Skin of body (tissue), 2 donors: ENCODE measurements around the gene OR5AN1. TPM values are rescaled to one million over a fixed set of nuclear protein-coding genes. Genes with fewer than 3 reads are reported as not detected.
A peak's percentile ranks its signal among the peaks of the same experiment; 100 is the strongest.
"Not testable (repeated sequence)": the region's sequence is repeated elsewhere in the genome, so short reads cannot be mapped to it uniquely, and the experiment has no call there.

Experiments used
- DNase-seq: peaks from one replicate; lab custom pipeline; 2025; lab: John Stamatoyannopoulos, UW
- total RNA-seq: library from RNA; depleted of rRNA; stranded (reverse); fragments of >200 nt; gene quantifications from one replicate; pipeline ENCODE4 v1.2.3, GENCODE V29; 2014

Gene OR5AN1
- under 0.01 TPM for total RNA-seq

- DNase-seq, result no peak
These were observed at the start of gene OR5AN1 for GRCh38 chr11:59358595-59358994. Gene OR5AN1 (plus strand): TSS chr11:59358895. CDS start chr11:59364459, 5,564 bp downstream.

DNA sequence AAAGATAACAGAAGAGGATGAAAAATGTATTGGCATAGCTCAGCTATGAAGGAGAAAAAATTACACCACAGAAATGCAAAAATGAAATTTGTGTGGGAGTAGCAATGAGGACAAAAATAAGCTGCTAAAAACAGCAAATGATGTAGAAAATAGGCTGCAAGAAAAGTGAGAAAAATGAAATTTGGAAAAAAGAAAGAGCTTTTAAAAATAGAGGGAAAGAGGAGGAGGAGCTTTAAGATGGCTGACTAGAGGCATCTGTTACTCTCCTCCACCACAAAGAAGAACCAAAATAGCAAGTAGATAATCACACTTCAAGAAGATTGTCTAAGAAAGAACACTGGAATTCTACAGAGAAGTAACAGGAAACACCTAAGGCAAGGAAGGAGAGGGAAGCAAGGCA, 23.7 kb upstream of the OR5AN1 start:
- no peak for DNase-seq

GRCh38 chr11:59336176-59336575, 22.5 kb upstream of the OR5AN1 start:
- no peak for DNase-seq

GRCh38 chr11:59336931-59337330, 21.8 kb upstream of the OR5AN1 start:
- no peak for DNase-seq

- DNase-seq, result not testable (repeated sequence)
These were observed 9.0 kb upstream of the OR5AN1 start for GRCh38 chr11:59349657-59350056.

GRCh38 chr11:59355226-59355625, 3.5 kb upstream of the OR5AN1 start:
- no peak for DNase-seq

DNA sequence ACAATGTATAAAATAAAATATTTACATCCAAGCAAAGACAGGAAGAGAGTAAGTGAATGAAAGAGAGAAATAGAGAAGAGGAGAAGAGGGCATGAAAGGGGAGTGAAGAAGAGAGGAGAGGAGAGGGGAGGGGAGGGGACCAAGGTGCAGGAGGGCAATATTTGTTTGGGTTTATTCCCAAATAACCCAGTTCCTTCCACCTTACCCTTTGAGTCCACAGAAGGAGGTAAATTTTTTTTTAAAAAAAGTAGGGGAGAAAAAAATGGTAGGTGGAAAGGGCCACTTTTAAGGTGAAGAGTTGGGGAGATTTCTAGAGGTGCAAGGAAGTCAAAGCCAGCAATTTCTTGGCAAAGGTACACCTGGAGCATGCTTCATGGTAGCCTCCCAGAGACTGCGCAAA, 2.1 kb upstream of the OR5AN1 start:
- DNase-seq, result no peak

DNA sequence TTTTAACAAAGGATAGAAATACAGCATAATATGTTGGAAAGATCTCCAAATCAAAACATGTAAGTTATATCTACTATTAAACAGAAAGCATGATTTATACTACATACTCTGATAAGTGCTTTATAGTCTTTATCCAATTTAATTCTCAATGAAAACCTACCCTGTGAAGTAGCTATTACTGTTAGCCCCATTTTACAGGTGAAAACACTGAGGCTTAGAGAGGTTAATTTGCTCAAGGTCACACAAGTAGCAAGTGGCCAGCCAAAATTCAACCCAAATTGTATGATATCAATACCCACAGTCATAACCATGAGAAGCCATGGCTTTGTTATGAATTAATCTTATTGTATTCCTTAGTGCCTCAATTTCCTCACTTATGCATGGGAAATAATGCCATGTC, 675 bp upstream of the OR5AN1 start:
- DNase-seq, result no peak

DNA sequence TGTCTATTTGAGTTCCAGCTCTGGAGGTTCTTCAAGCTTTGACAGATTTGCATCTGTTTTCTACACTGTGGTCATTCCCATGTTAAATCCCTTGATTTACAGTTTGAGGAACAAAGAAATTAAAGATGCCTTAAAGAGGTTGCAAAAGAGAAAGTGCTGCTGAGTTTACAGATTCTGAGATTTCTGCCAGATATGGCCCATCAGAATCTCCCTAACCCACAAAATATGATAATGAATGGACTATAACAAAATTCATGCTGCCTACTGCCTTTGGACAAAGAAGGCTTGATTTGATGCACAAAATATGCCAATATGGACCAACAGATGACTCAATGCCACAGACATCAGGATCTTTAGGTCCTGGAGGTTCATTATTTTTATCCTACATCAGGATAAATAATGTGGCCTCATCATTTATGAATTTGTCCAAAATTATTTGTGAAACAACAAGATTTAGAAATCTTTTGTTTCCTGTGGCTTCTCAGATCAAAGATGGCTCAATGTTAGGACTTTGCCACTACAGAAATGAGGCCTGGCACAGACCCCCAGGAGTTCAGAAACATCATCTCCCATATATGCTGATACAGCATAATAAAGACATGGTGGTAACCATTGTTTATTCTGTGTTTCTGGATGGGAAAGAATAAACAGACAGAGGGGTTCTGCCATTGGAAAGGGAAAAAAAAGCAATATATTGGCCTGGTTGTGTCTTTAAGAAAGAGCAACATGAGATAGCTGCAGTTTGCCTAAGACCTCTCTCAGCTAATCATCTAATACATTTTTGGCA, 6.7 kb downstream of the OR5AN1 start:
- DNase-seq, result no peak

- DNase-seq, result no peak
These were observed 9.7 kb downstream of the OR5AN1 start for GRCh38 chr11:59368238-59369022.

GRCh38 chr11:59372324-59372723, 13.6 kb downstream of the OR5AN1 start:
- DNase-seq, result not testable (repeated sequence)

GRCh38 chr11:59380263-59381059, 21.8 kb downstream of the OR5AN1 start:
- DNase-seq, result no peak

DNA sequence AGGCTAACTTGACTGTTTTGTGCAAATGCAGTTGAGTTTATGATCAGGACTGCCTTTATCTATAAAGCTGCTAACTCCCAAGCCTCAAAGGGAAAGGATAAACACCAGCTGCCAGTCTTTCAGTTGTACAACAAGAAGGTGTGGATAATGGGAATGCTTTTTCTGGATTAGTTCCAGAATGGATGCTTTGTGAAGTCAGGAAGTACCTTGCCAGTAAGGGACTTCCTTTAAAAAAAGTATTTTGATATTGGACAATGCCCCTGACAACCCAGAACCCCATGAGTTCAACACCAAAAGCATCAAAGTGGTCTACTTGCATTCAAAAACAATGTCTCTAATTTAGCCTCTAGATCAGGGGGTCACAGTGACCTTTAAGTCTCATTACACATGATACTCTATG, 35.5 kb downstream of the OR5AN1 start:
- DNase-seq, result no peak

DNA sequence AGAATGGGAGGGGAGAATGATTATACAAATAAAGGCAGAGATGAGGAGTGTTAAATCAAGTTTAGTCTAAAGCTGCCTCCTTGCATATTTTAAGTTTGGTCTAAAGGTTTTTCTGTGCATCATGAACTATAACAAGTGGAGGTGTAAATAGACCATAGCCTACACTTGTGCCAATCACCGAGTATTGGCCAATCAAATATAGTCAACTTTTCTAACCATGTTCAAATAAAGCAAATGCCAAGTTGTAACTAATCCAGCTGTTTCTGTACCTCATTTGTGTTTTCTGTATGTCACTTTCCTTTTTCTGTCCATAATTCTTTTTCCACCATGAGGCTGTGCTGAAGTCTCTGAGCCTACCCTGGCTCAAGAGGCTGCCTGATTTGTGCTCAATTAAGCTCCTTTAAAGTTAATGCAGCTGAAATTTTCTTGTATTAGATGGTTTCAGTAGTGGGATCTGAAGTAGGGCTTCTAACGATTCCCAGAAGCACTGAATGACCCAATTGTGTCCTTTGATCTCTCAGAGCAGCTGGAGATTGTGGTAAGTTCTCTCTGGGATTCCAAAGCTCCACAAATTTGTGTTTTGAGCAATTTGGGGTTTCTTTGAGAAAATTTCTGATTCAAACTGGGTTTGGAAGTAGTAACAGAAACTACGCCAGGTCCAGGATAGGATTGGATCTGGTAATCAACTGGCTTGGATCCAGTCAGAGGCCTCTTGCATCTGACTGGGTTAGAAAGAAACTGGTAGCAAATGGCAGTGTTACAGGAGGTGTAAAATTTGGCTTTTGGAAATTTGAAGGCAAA, 42.0 kb downstream of the OR5AN1 start:
- no peak for DNase-seq

- no peak for DNase-seq
These were observed 42.5 kb downstream of the OR5AN1 start for GRCh38 chr11:59401262-59401552.

DNA sequence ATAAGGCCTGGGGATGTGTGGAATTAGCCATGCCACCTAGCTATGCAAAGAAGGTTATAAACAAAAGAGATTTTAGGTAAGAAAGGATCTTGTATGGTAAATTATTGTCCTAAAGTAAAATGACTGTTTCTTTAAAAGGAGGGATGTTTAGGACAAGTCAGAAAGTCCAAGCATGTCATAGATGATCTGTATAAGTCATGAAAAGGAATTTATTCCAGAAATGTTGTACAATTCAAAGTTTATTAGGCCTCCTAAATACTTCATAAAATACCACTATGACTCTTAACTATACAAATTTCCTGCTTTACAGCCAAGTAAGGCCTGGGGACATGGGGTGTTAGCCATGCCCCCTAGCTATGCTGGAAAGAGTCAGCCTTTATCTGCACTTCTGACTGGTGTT, 44.9 kb downstream of the OR5AN1 start:
- DNase-seq, result no peak

GRCh38 chr11:59413646-59414045, 55.0 kb downstream of the OR5AN1 start:
- no peak for DNase-seq

- no peak for DNase-seq
These were observed 56.4 kb downstream of the OR5AN1 start for GRCh38 chr11:59415111-59415510.

DNA sequence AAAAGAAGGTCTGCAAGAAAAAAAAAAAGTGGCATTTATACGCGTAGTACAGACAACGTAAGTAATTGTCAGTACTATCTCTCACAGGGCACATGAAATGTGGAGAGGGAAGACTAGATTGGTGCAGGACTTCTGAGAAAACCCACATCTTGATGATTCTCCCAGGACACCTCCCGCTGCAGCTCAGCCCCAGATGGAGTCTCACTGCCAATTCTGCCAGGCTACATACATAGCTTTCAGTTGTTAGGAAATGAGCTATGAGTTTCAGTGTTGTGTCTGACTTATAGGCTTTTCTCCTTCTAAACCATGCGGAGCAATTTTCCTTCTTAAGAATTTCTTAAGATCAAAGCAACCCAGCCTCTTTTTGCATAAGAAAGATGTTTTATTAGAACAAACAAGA, 57.9 kb downstream of the OR5AN1 start:
- DNase-seq, result peak; percentile 21

DNA sequence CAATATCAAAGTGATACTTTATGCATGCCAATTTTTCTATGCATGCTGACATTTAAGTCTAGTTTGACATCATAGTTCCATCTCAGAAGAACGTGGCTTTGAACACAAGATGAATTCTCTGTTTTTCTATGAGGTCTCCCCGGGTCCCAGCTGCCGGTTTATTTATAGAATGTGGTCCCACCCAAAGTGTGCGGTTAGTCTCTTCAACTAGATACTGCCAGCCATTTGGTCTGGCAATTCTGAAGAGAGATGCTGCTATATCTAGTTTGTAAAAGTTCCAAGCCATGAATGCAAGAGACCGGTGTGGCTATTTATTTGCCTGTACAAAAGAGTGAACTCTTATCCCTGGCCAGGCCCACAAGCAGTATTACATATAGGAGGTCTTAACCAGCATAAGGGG, 58.3 kb downstream of the OR5AN1 start:
- no peak for DNase-seq

DNA sequence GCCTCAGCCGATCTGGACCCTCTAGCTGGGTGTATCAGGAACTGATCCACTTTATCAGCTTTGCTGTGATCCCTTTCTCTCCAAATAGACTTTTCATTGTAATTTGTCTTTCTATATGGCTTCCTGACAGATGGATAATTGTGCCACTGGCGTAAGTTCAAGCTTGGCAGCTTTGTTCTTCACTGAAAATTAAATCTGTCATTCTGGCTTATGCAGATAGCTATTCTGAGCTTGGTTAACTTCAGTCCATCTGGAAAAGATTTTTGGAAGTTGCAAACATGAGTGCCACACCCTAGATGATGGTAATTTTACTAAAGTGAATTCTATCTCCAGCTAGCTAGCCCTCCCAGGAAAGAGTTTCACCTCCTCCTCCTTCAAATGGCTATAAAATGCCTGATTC, 59.5 kb downstream of the OR5AN1 start:
- DNase-seq, result peak; percentile 31
